BJ (cell line): Measurements from ENCODE around the gene WDR93. TPM values are rescaled to one million over a fixed set of nuclear protein-coding genes. Genes with fewer than 3 reads are reported as not detected.
A peak's percentile ranks its signal among the peaks of the same experiment; 100 is the strongest.

Experiments used
- CTCF ChIA-PET: fragments of 350-600 bp; formaldehyde crosslinking; extraction: SDS; loops from one replicate; lab custom pipeline; 2021; ENCODE audit warnings: antibody characterized with exemption, inconsistent platforms; lab: Yijun Ruan, JAX
- POLR2A ChIA-PET: fragments of 300-600 bp; sonication (Branson Sonifier 250); formaldehyde crosslinking; extraction: SDS; loops from one replicate; lab custom pipeline; 2021; ENCODE audit warnings: antibody characterized with exemption; lab: Charles Lee
- DNase-seq: peaks from one replicate; pipeline ENCODE4 v3.0.0-alpha.2; 2011; ENCODE audit warnings: low read depth
- H3K27me3 ChIP-seq: 2 replicates; pipeline ENCODE4 v1.6.0; 2011; ENCODE audit warnings: low read length; ENCODE audit not compliant: control insufficient read depth, insufficient read depth
- H3K36me3 ChIP-seq: 2 replicates; pipeline ENCODE4 v1.5.1; 2011; ENCODE audit warnings: low read length; ENCODE audit not compliant: control insufficient read depth, insufficient read depth
- H3K4me3 ChIP-seq: 2 replicates; pipeline ENCODE4 v1.5.1; 2011; ENCODE audit warnings: low read depth, mild to moderate bottlenecking, control low read depth, low read length
- CTCF ChIP-seq: IDR thresholded peaks from 2 replicates; pipeline ENCODE4 v1.5.1; 2011; ENCODE audit warnings: low read depth, mild to moderate bottlenecking, control low read depth, inconsistent platforms, low read length, moderate library complexity; ENCODE audit not compliant: insufficient read depth
- polyA plus RNA-seq: library from polyadenylated mRNA; depleted of rRNA; stranded (reverse); fragments of >200 nt; gene quantifications from 2 replicates; pipeline ENCODE4 v1.2.3, GENCODE V29; 2011

WDR93 gene
- polyA plus RNA-seq, 1 experiment: 0.15 TPM

GRCh38 chr15:89772932-89773583, 82.4 kb downstream of the WDR93 start:
- H3K27me3 ChIP-seq: no peaks in the 10 kb centered on the region
- no peaks in the 10 kb centered on the region for H3K36me3 ChIP-seq
- ChIA-PET POLR2A (interaction anchor here (0.7 kb wide), 1 partner anchor 52 kb away, joined by 4 read pairs; no protein-coding TSS in a partner anchor), CTCF (interaction anchor here (0.9 to 8.6 kb wide), 7 partner anchors 9 to 121 kb away, joined by 3 to 50 read pairs (median 4); partner anchors contain the start of gene AP3S2)
- no peak for DNase-seq
- H3K4me3 ChIP-seq: no peak overlapping the region
- TF ChIP-seq CTCF: peak; percentile 33; the same call in 1 of the 2 replicates

- DNase-seq: no peak
- H3K4me3 ChIP-seq: no peak overlapping the region
- CTCF ChIA-PET: interaction anchor here (0.7 to 8.6 kb wide), 3 partner anchors 9 to 103 kb away, joined by 6 to 50 read pairs (median 9); no protein-coding TSS in a partner anchor
- TF ChIP-seq CTCF: no peak
- H3K27me3 ChIP-seq: no peaks in the 10 kb centered on the region
- H3K36me3 ChIP-seq: no peaks in the 10 kb centered on the region
- POLR2A ChIA-PET: no interaction called here
Measured at GRCh38 chr15:89774492-89774891, 83.9 kb downstream of the WDR93 start.

- no peak for DNase-seq
- ChIA-PET POLR2A (no interaction called here), CTCF (interaction anchor here (1.0 to 8.6 kb wide), 5 partner anchors 15 to 112 kb away, joined by 3 to 50 read pairs (median 5); no protein-coding TSS in a partner anchor)
- TF ChIP-seq CTCF: no peak
- Histone ChIP-seq H3K27me3 (no peaks in the 10 kb centered on the region), H3K4me3 (peak overlapping the region; percentile 40), H3K36me3 (no peaks in the 10 kb centered on the region)
Measured at GRCh38 chr15:89775815-89776214, 85.2 kb downstream of the WDR93 start.

- Histone ChIP-seq H3K27me3 (no peaks in the 10 kb centered on the region), H3K36me3 (no peaks in the 10 kb centered on the region), H3K4me3 (peak within 1 kb of the TSS; percentile 40)
- CTCF ChIA-PET: interaction anchor here (1.0 to 8.6 kb wide), 5 partner anchors 16 to 111 kb away, joined by 3 to 50 read pairs (median 5); no protein-coding TSS in a partner anchor
- peak; percentile 45 for TF ChIP-seq CTCF
- no peak for DNase-seq
- POLR2A ChIA-PET: no interaction called here
Measured at GRCh38 chr15:89776274-89777072, 85.9 kb downstream of the WDR93 start, which contains the start of gene MESP2. TSS of gene MESP2 (plus strand) at chr15:89776332. CDS start at chr15:89776358, 26 bp downstream.
